Tibial nerve (tissue), 4 donors: ENCODE measurements around the gene MFSD2A. TPM values are rescaled to one million over a fixed set of nuclear protein-coding genes. Genes with fewer than 3 reads are reported as not detected.

Source experiments
- DNase-seq, 2 donors: peaks; one replicate each; pipeline ENCODE4 v3.0.0-alpha.2; 2019; ENCODE audit warnings: low spot score in 2 of 2
- H3K27ac ChIP-seq, 4 donors: fragments of 200-600 bp; sonication (generic) in 3 of 4; one replicate each; pipeline ENCODE4 v1.5.1; 2017 to 2019; ENCODE audit warnings: mild to moderate bottlenecking in 1 of 4
- H3K27me3 ChIP-seq, 2 donors: fragments of 200-600 bp; sonication (generic) in 1 of 2; one replicate each; pipeline versions ENCODE4 v1.5.1 to v1.6.0; 2017 to 2019
- H3K36me3 ChIP-seq, 3 donors: fragments of 200-600 bp; sonication (generic); one replicate each; pipeline ENCODE4 v1.5.1; 2018 to 2019
- H3K4me1 ChIP-seq, 4 donors: fragments of 200-600 bp; sonication (generic) in 3 of 4; one replicate each; pipeline ENCODE4 v1.5.1; 2017 to 2019
- H3K4me3 ChIP-seq, 4 donors: fragments of 200-600 bp; sonication (generic) in 3 of 4; one replicate each; pipeline ENCODE4 v1.5.1; 2017 to 2019; ENCODE audit warnings: mild to moderate bottlenecking in 1 of 4, moderate library complexity in 1 of 4
- H3K9me3 ChIP-seq, 4 donors: fragments of 200-600 bp; sonication (generic) in 3 of 4; one replicate each; pipeline ENCODE4 v1.5.1; 2017 to 2019
- EP300 ChIP-seq, 2 donors: sonication (generic); formaldehyde crosslinking; IDR thresholded peaks; one replicate each; pipeline ENCODE4 v1.6.1; 2017; ENCODE audit warnings: antibody characterized with exemption in 2 of 2, mild to moderate bottlenecking in 1 of 2
- POLR2A ChIP-seq, 2 donors: fragments of 450-650 bp; IDR thresholded peaks; one replicate each; pipeline ENCODE4 v1.6.1; 2017; ENCODE audit warnings: antibody characterized with exemption in 2 of 2, mild to moderate bottlenecking in 2 of 2, moderate library complexity in 2 of 2
- WGBS, 2 donors: methylation state at CpG; one replicate each; pipeline ENCODE4 v1.1.5; 2018; 5-methylcytosine and 5-hydroxymethylcytosine counted together
- small RNA-seq: library from RNA; depleted of rRNA; stranded (forward); fragments of <200 nt; gene quantifications from one replicate; pipeline ENCODE3, GENCODE V24; 2016
- total RNA-seq, 4 donors: library from RNA; depleted of rRNA; stranded (reverse); fragments of >200 nt; gene quantifications; one replicate each; pipeline ENCODE4 v1.1.0, GENCODE V29; 2016
- TF ChIP-seq, protein P1 (sequence below), 5 experiments: fragments of 200-600 bp in 3 of 5; fragments of 450-650 bp in 2 of 5; sonication (generic) in 3 of 5; IDR thresholded peaks; one replicate each; pipeline ENCODE4 v1.5.1; 2016 to 2019; ENCODE audit warnings: antibody characterized with exemption in 5 of 5, mild to moderate bottlenecking in 3 of 5, moderate library complexity in 2 of 5

Gene MFSD2A
- total RNA-seq, 4 donors from 2014 or later: 6.0 to 24.3 (median 18.1) TPM

DNA sequence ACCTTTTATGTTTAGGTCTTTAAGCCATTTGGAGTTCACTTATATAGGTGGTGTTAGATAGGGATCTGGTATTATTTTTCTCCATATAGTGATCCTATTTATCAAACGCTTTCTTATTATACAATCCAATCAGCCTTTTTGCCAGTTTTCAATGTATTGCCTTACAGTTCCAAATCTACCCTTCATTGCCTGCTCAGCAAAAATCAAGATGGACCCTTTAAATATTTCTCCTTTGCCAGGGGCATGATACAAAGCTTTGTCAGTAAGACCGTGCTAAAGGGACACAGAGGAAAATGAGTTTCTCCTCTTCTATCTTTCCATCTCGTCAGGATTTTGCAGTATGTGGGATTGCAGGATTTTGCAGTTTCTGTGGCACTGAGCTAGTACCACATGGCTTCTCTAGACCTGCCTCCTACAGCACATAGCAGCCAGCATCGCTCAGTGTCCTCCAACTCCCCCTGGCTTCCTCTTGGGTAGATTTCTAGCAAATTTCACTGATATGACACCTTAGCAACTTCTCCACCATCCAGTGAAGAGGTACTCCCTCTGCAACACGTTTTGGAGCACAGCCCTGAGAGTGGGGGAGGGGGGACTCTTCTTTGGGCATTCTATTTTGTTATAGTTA lies 63.1 kb downstream of the MFSD2A start:
- Histone ChIP-seq H3K9me3 (no peaks in the 10 kb centered on the region), H3K27me3 (no peaks in the 10 kb centered on the region), H3K4me3 (no peak overlapping the region), H3K4me1 (no peaks in the 10 kb centered on the region), H3K27ac (no peak overlapping the region), H3K36me3 (no peaks in the 10 kb centered on the region)
- TF ChIP-seq POLR2A (IDR thresholded peaks at IDR 0.05) (no peak), EP300 (IDR thresholded peaks at IDR 0.05) (no peak)
- TF ChIP-seq, protein P1, sequence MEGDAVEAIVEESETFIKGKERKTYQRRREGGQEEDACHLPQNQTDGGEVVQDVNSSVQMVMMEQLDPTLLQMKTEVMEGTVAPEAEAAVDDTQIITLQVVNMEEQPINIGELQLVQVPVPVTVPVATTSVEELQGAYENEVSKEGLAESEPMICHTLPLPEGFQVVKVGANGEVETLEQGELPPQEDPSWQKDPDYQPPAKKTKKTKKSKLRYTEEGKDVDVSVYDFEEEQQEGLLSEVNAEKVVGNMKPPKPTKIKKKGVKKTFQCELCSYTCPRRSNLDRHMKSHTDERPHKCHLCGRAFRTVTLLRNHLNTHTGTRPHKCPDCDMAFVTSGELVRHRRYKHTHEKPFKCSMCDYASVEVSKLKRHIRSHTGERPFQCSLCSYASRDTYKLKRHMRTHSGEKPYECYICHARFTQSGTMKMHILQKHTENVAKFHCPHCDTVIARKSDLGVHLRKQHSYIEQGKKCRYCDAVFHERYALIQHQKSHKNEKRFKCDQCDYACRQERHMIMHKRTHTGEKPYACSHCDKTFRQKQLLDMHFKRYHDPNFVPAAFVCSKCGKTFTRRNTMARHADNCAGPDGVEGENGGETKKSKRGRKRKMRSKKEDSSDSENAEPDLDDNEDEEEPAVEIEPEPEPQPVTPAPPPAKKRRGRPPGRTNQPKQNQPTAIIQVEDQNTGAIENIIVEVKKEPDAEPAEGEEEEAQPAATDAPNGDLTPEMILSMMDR (IDR thresholded peaks at IDR 0.05): no peak
- no peak for DNase-seq
- 68 to 81% methylated on average over 5 of the region's 5 CpGs for WGBS, 2 donors

Small RNA genes within 50 kb of the gene (small RNA-seq; reads per million reads assigned to genes)
- not detected for gene RF00019

Other genes with a start within 250 kb of the MFSD2A start
- gene PPIE, start 216.3 kb upstream of the MFSD2A start, total RNA-seq: 10 to 100 TPM; 34.8 to 42.3 (median 37.0) TPM
- gene OXCT2, start 183.8 kb upstream of the MFSD2A start, total RNA-seq: 10 to 100 TPM in 1 of 4 donors, 1 to 10 TPM in 3; 4.5 to 22.2 (median 8.4) TPM
- gene BMP8B, start 166.3 kb upstream of the MFSD2A start, total RNA-seq: 10 to 100 TPM; 13.6 to 33.9 (median 29.5) TPM
- gene TRIT1, start 71.6 kb upstream of the MFSD2A start, total RNA-seq: 10 to 100 TPM; 17.4 to 29.8 (median 27.4) TPM
- gene MYCL, start 53.2 kb upstream of the MFSD2A start, total RNA-seq: 1 to 10 TPM in 1 of 4 donors, under 1 TPM in 3; 0.30 to 1.8 (median 0.86) TPM
- gene CAP1, start 85.6 kb downstream of the MFSD2A start, total RNA-seq: 100 to 1,000 TPM; 210 to 281 (median 227) TPM
- gene PPT1, start 142.1 kb downstream of the MFSD2A start, total RNA-seq: 10 to 100 TPM; 52.8 to 88.5 (median 58.7) TPM
- 10 to 100 TPM; 20.1 to 23.5 (median 21.5) TPM for gene RLF, start 206.2 kb downstream of the MFSD2A start, total RNA-seq